NCI-H2196 treated with DMSO at 0.1 percent for 48 hours (cell line): Measurements from ENCODE around the gene MAPRE2.
A peak's percentile ranks its signal among the peaks of the same experiment; 100 is the strongest.
"Not testable (repeated sequence)": the region's sequence is repeated elsewhere in the genome, so short reads cannot be mapped to it uniquely, and the experiment has no call there.

Experiments
- DNase-seq: peaks from one replicate; lab custom pipeline; 2025; ENCODE audit not compliant: unreplicated experiment; lab: John Stamatoyannopoulos, UW

MAPRE2 gene

GRCh38 chr18:35143622-35144596 lies 102.7 kb downstream of the MAPRE2 start:
- peak; percentile 62 for DNase-seq

- DNase-seq = no peak
Observed at GRCh38 chr18:35144698-35145097, 103.5 kb downstream of the MAPRE2 start.

GRCh38 chr18:35150195-35150594 lies 109.0 kb downstream of the MAPRE2 start:
- not testable (repeated sequence) for DNase-seq

GRCh38 chr18:35153609-35154272 lies 112.5 kb downstream of the MAPRE2 start:
- no peak for DNase-seq

GRCh38 chr18:35155398-35156117 lies 114.3 kb downstream of the MAPRE2 start:
- DNase-seq = no peak

GRCh38 chr18:35157181-35157580 lies 116.0 kb downstream of the MAPRE2 start:
- no peak for DNase-seq

GRCh38 chr18:35158728-35159450 lies 117.7 kb downstream of the MAPRE2 start:
- DNase-seq = no peak

GRCh38 chr18:35159782-35160181 lies 118.6 kb downstream of the MAPRE2 start:
- DNase-seq = no peak

GRCh38 chr18:35161485-35161884 lies 120.3 kb downstream of the MAPRE2 start:
- no peak for DNase-seq

GRCh38 chr18:35161934-35162333 lies 120.7 kb downstream of the MAPRE2 start:
- no peak for DNase-seq

GRCh38 chr18:35163014-35163539 lies 121.9 kb downstream of the MAPRE2 start:
- no peak for DNase-seq

GRCh38 chr18:35163721-35164120 lies 122.5 kb downstream of the MAPRE2 start:
- no peak for DNase-seq

- no peak for DNase-seq
Observed at GRCh38 chr18:35164133-35164532, 122.9 kb downstream of the MAPRE2 start.

- DNase-seq = no peak
Observed at GRCh38 chr18:35167332-35167731, 126.1 kb downstream of the MAPRE2 start.

- no peak for DNase-seq
Observed at GRCh38 chr18:35167857-35168256, 126.6 kb downstream of the MAPRE2 start.

GRCh38 chr18:35170323-35170722 lies 129.1 kb downstream of the MAPRE2 start:
- DNase-seq = not testable (repeated sequence)

- DNase-seq = no peak
Observed at GRCh38 chr18:35171315-35171987, 130.2 kb downstream of the MAPRE2 start.

GRCh38 chr18:35172009-35172408 lies 130.8 kb downstream of the MAPRE2 start:
- DNase-seq = no peak

GRCh38 chr18:35172451-35173035 lies 131.3 kb downstream of the MAPRE2 start:
- DNase-seq = no peak
